ENCODE measurements around the gene C16orf87.
A peak's percentile ranks its signal among the peaks of the same experiment; 100 is the strongest.

Gene C16orf87

DNA sequence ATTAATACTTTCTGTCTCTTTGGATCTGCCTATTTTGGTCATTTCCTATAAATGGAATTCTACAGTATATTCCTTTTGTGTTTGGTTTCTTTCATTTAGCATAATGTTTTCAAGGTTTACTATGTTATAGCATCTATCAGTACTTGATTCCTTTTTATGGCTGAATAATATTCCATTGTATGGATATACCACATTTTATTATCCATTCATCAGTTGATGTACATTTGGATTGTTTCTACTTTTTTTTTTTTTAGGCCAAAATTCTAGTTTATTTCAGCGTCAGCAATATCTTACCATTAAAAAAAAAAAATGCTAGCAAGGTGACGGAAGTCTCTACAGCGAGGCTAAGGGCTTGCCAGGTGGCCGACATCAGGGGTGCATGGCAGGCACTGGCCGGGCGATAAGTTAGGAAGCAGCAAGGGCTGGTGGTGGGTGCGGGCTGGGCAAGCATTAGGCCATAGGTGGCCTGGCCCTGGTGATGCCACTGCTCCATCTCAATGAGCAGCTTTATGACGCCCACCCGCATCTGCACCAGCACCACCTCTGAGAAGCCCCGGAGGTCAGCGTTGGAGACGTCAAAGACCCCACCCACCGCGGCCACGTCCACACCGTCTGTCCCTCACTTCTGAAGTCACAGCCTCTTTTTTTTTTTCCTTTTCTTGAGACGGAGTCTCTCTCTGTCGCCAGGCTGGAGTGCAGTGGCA lies 11.4 kb upstream of the C16orf87 start:
- Histone ChIP-seq H4K8ac (ENCODE audit: low read length) (no peak overlapping the region), H3K27me3 (ENCODE audit: control insufficient read depth in 1 of 2, insufficient read depth in 1 of 2, low read length in 2 of 2) (peaks cover 0 to 20% of the 10 kb centered on the region in 2 experiments), H2AK5ac (ENCODE audit: low read length, severe bottlenecking) (no peak overlapping the region), H2BK120ac (ENCODE audit: low read depth, low read length) (no peak overlapping the region), H3K9me3 (ENCODE audit: control insufficient read depth, low read length) (no peaks in the 10 kb centered on the region), H2BK12ac (ENCODE audit: low read length in 2 of 2) (no peak overlapping the region), H2AFZ (ENCODE audit: low read depth, low read length) (no peak overlapping the region), H3K4ac (ENCODE audit: low read depth in 1 of 2, low read length in 2 of 2) (no peak overlapping the region), H3K9ac (ENCODE audit: low read length) (no peak overlapping the region), H3K18ac (ENCODE audit: low read depth in 1 of 2, low read length in 2 of 2) (no peak overlapping the region), H4K91ac (ENCODE audit: low read length) (peak overlapping the region; percentile 61), H2BK5ac (ENCODE audit: low read depth, low read length, poor library complexity, severe bottlenecking) (no peak overlapping the region), H3K27ac (ENCODE audit: low read length, poor library complexity, severe bottlenecking) (no peak overlapping the region), H3K4me3 (ENCODE audit: insufficient read depth in 1 of 2, low read depth in 1 of 2, low read length in 2 of 2) (no peak overlapping the region), H3K4me2 (ENCODE audit: low read length, poor library complexity, severe bottlenecking) (no peak overlapping the region), H3K14ac (ENCODE audit: low read length in 2 of 2) (no peak overlapping the region), H3K79me1 (replicated peaks; ENCODE audit: low read length, poor library complexity, severe bottlenecking) (no peaks in the 10 kb centered on the region), H2BK15ac (ENCODE audit: low read depth, poor library complexity, severe bottlenecking) (no peak overlapping the region), H3K23ac (ENCODE audit: low read length in 2 of 2) (no peak overlapping the region), H3K4me1 (ENCODE audit: control insufficient read depth, insufficient read depth, low read depth, low read length) (no peaks in the 10 kb centered on the region), H3K36me3 (ENCODE audit: control insufficient read depth in 1 of 2, insufficient read depth in 2 of 2, low read depth in 1 of 2, low read length in 2 of 2) (no peaks in the 10 kb centered on the region)
- WGBS: 96% methylated on average over 16 of the region's 18 CpGs
- no peak for DNase-seq

DNA sequence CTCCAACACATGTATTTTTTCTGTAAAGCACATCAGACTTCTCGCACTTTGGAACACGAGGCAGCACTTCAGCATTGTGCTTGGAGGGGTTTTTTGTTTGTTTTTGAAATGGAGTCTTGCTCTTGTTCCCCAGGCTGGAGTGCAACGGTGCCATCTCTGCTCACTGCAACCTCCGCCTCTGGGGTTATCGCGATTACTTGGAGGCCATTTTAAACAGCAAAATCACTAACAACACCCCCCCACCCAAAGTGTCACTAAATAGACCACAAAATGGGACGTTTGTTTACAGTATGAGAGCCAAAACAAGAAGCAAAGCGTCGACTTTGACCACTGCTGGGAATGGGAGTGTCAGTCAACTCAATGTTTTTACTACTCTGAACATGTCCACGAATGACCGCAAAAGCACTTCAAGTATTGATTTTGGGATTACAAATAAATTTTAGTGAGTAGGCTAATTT lies 9.0 kb upstream of the C16orf87 start:
- no peak overlapping the region for H2AK5ac ChIP-seq (ENCODE audit: low read length, severe bottlenecking)
- no peak overlapping the region for H3K14ac ChIP-seq (ENCODE audit: low read length in 2 of 2)
- no peaks in the 10 kb centered on the region for H3K79me1 ChIP-seq (replicated peaks; ENCODE audit: low read length, poor library complexity, severe bottlenecking)
- H3K27ac ChIP-seq (ENCODE audit: low read length, poor library complexity, severe bottlenecking): no peak overlapping the region
- no peak overlapping the region for H3K9ac ChIP-seq (ENCODE audit: low read length)
- peaks cover 0 to 20% of the 10 kb centered on the region in 2 experiments for H3K27me3 ChIP-seq (ENCODE audit: control insufficient read depth in 1 of 2, insufficient read depth in 1 of 2, low read length in 2 of 2)
- H2BK12ac ChIP-seq (ENCODE audit: low read length in 2 of 2): no peak overlapping the region
- no peak overlapping the region for H3K4me3 ChIP-seq (ENCODE audit: insufficient read depth in 1 of 2, low read depth in 1 of 2, low read length in 2 of 2)
- no peak overlapping the region for H3K18ac ChIP-seq (ENCODE audit: low read depth in 1 of 2, low read length in 2 of 2)
- WGBS: 78% methylated on average over 9 of the region's 11 CpGs
- H4K91ac ChIP-seq (ENCODE audit: low read length): no peak overlapping the region
- H2AFZ ChIP-seq (ENCODE audit: low read depth, low read length): no peak overlapping the region
- H2BK120ac ChIP-seq (ENCODE audit: low read depth, low read length): no peak overlapping the region
- no peak for DNase-seq
- no peak overlapping the region for H2BK15ac ChIP-seq (ENCODE audit: low read depth, poor library complexity, severe bottlenecking)
- no peak overlapping the region for H3K4me2 ChIP-seq (ENCODE audit: low read length, poor library complexity, severe bottlenecking)
- no peaks in the 10 kb centered on the region for H3K36me3 ChIP-seq (ENCODE audit: control insufficient read depth in 1 of 2, insufficient read depth in 2 of 2, low read depth in 1 of 2, low read length in 2 of 2)
- no peak overlapping the region for H4K8ac ChIP-seq (ENCODE audit: low read length)
- no peak overlapping the region for H3K4ac ChIP-seq (ENCODE audit: low read depth in 1 of 2, low read length in 2 of 2)
- H3K9me3 ChIP-seq (ENCODE audit: control insufficient read depth, low read length): no peaks in the 10 kb centered on the region
- H3K4me1 ChIP-seq (ENCODE audit: control insufficient read depth, insufficient read depth, low read depth, low read length): no peaks in the 10 kb centered on the region
- H3K23ac ChIP-seq (ENCODE audit: low read length in 2 of 2): no peak overlapping the region
- H2BK5ac ChIP-seq (ENCODE audit: low read depth, low read length, poor library complexity, severe bottlenecking): no peak overlapping the region

DNA sequence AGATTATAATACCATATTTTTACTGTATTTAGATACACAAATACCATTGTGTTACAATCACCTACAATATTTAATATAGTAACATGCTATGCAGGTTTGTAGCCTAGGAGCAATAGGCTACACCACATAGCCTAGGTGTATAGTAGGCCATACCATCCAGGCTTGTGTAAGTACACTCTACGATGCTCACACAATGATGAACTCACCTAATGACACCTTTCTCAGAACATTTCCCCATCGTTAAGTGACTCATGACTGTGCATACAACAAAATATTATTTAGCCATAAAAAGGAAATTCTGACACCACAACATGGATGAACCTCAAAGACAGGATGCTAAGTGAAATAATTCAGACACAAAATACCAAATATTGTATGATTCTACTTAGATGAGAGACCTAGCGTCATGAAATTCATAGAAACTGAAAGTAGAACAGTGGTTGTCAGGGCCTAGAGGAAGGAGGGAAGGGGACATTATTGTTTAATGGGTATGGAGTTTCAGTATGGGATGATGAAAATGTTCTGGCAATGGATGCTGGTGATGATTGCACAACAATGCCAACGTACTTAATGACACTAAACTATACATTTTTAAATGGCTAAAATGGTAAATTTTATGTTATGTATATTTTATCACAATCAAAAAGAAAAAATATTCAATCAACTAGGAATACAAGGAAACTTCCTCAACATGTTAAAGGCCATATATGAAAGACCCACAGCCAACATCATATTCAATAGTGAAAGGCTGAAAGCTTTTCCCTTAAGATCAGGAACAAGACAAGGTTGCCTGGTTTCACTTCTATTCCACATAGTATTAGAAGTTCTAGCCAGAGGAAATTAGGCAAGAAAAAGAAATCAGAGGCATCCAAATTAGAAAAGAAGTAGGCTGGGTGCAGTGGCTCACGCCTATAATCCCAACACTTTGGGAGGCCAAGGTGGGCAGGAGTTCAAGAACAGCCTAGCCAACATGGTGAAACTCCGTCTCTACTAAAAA lies 5.9 kb upstream of the C16orf87 start:
- H3K23ac ChIP-seq (ENCODE audit: low read length in 2 of 2): no peak overlapping the region
- no peak overlapping the region for H3K4ac ChIP-seq (ENCODE audit: low read depth in 1 of 2, low read length in 2 of 2)
- no peak overlapping the region for H3K4me3 ChIP-seq (ENCODE audit: insufficient read depth in 1 of 2, low read depth in 1 of 2, low read length in 2 of 2)
- H3K9ac ChIP-seq (ENCODE audit: low read length): no peak overlapping the region
- H3K18ac ChIP-seq (ENCODE audit: low read depth in 1 of 2, low read length in 2 of 2): no peak overlapping the region
- DNase-seq: no peak
- no peak overlapping the region for H3K27ac ChIP-seq (ENCODE audit: low read length, poor library complexity, severe bottlenecking)
- no peak overlapping the region for H2BK12ac ChIP-seq (ENCODE audit: low read length in 2 of 2)
- peaks cover 4% of the 10 kb centered on the region for H3K4me1 ChIP-seq (ENCODE audit: control insufficient read depth, insufficient read depth, low read depth, low read length)
- no peak overlapping the region for H3K4me2 ChIP-seq (ENCODE audit: low read length, poor library complexity, severe bottlenecking)
- H4K8ac ChIP-seq (ENCODE audit: low read length): no peak overlapping the region
- 91% methylated on average over 5 of the region's 6 CpGs for WGBS
- H4K91ac ChIP-seq (ENCODE audit: low read length): no peak overlapping the region
- H3K9me3 ChIP-seq (ENCODE audit: control insufficient read depth, low read length): no peaks in the 10 kb centered on the region
- H2AFZ ChIP-seq (ENCODE audit: low read depth, low read length): no peak overlapping the region
- no peak overlapping the region for H2BK120ac ChIP-seq (ENCODE audit: low read depth, low read length)
- H2BK5ac ChIP-seq (ENCODE audit: low read depth, low read length, poor library complexity, severe bottlenecking): no peak overlapping the region
- H2AK5ac ChIP-seq (ENCODE audit: low read length, severe bottlenecking): no peak overlapping the region
- H3K14ac ChIP-seq (ENCODE audit: low read length in 2 of 2): no peak overlapping the region
- peaks cover 0 to 6% of the 10 kb centered on the region in 2 experiments for H3K27me3 ChIP-seq (ENCODE audit: control insufficient read depth in 1 of 2, insufficient read depth in 1 of 2, low read length in 2 of 2)
- no peaks in the 10 kb centered on the region for H3K36me3 ChIP-seq (ENCODE audit: control insufficient read depth in 1 of 2, insufficient read depth in 2 of 2, low read depth in 1 of 2, low read length in 2 of 2)
- H3K79me1 ChIP-seq (replicated peaks; ENCODE audit: low read length, poor library complexity, severe bottlenecking): no peaks in the 10 kb centered on the region
- H2BK15ac ChIP-seq (ENCODE audit: low read depth, poor library complexity, severe bottlenecking): no peak overlapping the region

DNA sequence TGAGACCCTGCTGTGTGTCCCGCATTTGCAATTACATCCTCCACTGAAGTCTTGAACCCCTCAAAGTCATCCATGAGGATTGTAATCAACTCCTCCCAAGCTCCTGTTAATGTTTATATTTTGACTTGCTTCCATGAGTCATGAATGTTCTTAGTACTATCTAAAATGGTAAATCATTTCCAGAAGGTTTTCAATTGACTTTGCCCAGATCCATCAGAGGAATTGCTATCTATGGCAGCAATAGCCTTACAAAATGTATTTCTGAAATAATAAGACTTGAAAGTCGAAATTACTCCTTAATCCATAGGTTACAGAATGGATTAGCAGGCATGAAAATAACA lies 2.5 kb upstream of the C16orf87 start:
- no peak overlapping the region for H4K91ac ChIP-seq (ENCODE audit: low read length)
- H3K27ac ChIP-seq (ENCODE audit: low read length, poor library complexity, severe bottlenecking): no peak overlapping the region
- H2BK120ac ChIP-seq (ENCODE audit: low read depth, low read length): no peak overlapping the region

More for the DNA sequence above, 2.5 kb upstream of the C16orf87 start:
- Histone ChIP-seq H3K18ac (ENCODE audit: low read depth in 1 of 2, low read length in 2 of 2) (no peak overlapping the region), H2BK15ac (ENCODE audit: low read depth, poor library complexity, severe bottlenecking) (no peak overlapping the region), H2AK5ac (ENCODE audit: low read length, severe bottlenecking) (no peak overlapping the region), H3K9ac (ENCODE audit: low read length) (no peak overlapping the region), H3K23ac (ENCODE audit: low read length in 2 of 2) (no peak overlapping the region), H3K79me1 (replicated peaks; ENCODE audit: low read length, poor library complexity, severe bottlenecking) (no peaks in the 10 kb centered on the region), H2BK12ac (ENCODE audit: low read length in 2 of 2) (no peak overlapping the region), H3K14ac (ENCODE audit: low read length in 2 of 2) (no peak overlapping the region), H3K4me3 (ENCODE audit: insufficient read depth in 1 of 2, low read depth in 1 of 2, low read length in 2 of 2) (no peak overlapping the region), H3K36me3 (ENCODE audit: control insufficient read depth in 1 of 2, insufficient read depth in 2 of 2, low read depth in 1 of 2, low read length in 2 of 2) (no peaks in the 10 kb centered on the region), H2AFZ (ENCODE audit: low read depth, low read length) (no peak overlapping the region), H4K8ac (ENCODE audit: low read length) (no peak overlapping the region), H3K4me1 (ENCODE audit: control insufficient read depth, insufficient read depth, low read depth, low read length) (peaks cover 5% of the 10 kb centered on the region), H3K4ac (ENCODE audit: low read depth in 1 of 2, low read length in 2 of 2) (no peak overlapping the region), H3K9me3 (ENCODE audit: control insufficient read depth, low read length) (no peaks in the 10 kb centered on the region), H2BK5ac (ENCODE audit: low read depth, low read length, poor library complexity, severe bottlenecking) (no peak overlapping the region), H3K27me3 (ENCODE audit: control insufficient read depth in 1 of 2, insufficient read depth in 1 of 2, low read length in 2 of 2) (peaks cover 0 to under 1% of the 10 kb centered on the region in 2 experiments), H3K4me2 (ENCODE audit: low read length, poor library complexity, severe bottlenecking) (no peak overlapping the region)
- 67% methylated on average over 1 of the region's 2 CpGs for WGBS
- no peak for DNase-seq
